GM19239 (cell line): ENCODE measurements around the gene DOCK6.
A peak's percentile ranks its signal among the peaks of the same experiment; 100 is the strongest.

Source experiments
- DNase-seq: peaks from one replicate; pipeline ENCODE4 v3.0.0; 2011; ENCODE audit warnings: low spot score; ENCODE audit not compliant: insufficient read length
- FAIRE-seq: peaks from 2 replicates; lab custom pipeline; 2011; peaks lifted over from hg19 to GRCh38; lab: Jason Lieb, UNC

DOCK6 gene

GRCh38 chr19:11279505-11280236, 17.3 kb upstream of the DOCK6 start:
- DNase-seq: peak; percentile 64
- FAIRE-seq: peak; percentile 80

DNA sequence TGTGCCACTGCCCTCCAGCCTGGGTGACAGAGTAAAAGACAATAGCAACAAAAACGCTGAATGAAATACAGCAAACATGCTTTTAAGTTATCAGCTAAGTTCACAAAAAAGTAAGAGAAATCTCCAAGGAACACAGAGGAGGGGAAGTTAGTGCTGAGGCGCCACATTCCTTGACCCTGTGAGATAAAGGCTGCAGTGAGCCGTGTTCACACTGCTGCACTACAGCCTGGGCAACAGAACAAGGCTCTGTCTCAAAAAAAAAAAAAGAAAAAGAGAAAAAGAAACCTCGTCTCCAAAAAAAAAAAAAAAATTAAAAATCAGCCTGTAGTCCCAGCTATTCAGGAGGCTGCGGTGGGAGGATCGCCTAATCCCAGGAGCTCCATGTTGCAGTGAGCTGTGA, 16.3 kb upstream of the DOCK6 start:
- no peak for DNase-seq
- FAIRE-seq: no peak

DNA sequence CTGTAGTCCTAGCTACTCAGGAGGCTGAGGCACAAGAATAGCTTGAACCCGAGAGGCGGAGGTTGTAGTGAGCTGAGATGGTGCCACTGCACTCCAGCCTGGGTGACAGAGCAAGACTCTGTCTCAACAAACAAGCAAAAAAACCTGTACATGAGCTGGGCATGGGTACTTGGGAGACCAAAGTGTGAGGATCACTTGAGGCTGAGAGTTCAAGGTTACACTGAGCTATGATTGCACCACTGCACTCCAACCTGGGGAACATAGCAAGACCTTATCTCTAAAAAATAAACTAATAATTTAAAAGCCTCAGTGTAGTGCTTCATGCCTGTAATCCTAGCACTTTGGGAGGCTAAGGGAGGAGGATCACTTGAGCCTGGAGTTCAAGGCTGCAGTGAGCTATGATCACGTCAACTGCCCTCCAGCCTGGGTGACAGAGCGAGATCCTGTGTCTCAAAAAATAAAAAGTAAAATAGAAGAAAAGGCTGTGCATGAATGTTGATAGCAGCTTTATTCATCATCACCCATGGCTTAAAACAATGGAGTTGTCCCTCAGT, 12.3 kb upstream of the DOCK6 start:
- FAIRE-seq (no peak), DNase-seq (no peak)

GRCh38 chr19:11273989-11274388, 11.7 kb upstream of the DOCK6 start:
- FAIRE-seq: no peak
- no peak for DNase-seq

DNA sequence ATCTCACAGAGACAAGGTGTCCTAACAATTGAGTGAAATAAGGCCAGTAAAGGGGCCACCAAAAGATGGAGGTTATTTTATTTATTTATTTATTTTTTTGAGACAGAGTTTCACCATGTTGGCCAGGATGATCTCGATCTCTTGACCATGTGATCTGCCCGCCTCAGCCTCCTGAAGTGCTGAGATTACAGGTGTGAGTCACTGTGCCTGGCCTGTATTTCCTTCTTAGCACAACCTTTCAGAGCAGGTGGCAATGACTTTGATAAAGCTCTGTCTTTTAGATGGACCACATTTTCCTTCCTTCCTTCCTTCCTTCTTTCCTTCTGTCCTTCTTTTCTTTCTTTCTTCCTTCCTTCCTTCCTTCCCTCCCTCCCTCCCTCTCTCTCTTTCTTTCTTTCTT, 11.0 kb upstream of the DOCK6 start:
- FAIRE-seq: no peak

DNA sequence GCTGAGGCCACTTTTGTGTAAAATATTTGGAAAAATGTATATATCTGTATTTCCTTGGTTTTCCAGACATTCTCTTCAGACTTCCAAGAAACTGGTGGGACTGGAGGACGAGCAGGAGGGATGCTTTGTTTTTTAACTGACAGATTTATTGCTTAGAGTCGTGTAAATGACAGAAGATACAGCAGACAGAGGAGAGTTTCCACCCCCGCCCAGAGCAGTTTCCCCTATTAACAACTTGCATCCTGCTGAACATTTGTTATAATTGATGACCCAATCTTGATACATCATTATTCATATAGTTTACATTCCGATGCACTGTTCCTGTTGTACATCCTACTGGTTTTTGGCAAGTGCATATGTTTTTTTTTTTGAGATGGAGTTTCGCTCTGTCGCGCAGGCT, 7.1 kb upstream of the DOCK6 start:
- FAIRE-seq (no peak), DNase-seq (no peak)

More for the DNA sequence above, 11.0 kb upstream of the DOCK6 start:
- DNase-seq: no peak

DNA sequence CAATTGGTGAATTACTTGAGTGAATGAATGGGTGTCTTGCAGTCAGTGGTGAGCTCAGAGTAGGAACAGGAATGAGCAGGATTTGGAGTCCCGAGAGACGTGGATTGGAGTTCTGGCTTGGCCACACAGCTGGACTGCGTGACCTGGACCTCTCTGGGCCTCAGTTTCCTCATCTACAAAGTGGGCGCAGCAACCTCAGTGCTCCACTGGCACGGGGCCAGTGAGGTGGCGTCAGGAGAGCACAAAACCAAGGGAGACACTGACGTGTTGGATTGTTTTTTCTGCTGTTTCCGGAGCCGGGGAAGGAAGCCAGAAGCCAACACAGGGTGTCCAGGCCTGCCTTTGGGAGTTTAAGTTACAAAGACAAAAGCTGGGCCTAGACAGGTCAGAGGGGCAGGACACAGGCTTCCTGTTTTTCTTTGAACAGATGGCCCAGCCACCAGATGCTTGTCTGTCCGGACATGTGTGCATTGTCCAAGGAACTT, 6.5 kb upstream of the DOCK6 start:
- DNase-seq (no peak), FAIRE-seq (no peak)

DNA sequence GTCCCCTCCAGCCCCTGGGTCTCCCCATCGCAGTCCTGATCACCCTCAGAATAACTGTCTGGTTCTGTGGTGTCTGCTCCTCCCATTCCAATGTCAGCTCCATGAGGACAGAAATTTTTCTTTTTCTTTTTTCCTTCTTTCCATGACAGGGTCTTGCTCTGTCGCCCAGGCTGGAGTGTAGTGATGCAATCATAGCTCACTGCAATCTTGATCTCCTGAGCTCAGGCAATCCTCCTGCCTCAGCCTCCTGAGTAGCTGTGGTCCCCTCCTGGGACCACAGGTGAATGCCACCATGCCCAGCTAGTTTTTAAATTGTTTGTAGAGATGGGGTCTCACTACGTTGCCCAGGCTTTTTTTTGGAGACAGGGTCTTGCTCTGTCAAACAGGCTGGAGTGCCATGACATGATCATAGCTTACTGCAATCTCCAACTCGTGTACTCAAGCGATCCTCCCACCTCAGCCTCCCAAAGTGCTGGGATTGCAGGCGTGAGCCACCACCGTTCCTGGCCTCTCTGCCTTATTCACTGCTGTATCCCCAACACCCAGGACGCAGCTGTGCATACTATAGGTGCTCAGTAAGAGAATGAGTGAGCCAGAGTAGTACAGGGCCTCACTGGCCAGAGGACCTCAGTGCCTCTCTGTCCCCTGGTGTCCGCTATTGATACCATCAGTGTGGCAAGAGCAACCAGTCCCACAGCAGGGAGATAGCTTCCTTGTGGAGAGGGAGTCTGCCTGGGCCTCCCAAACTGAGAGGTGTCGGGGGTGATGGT, 5.2 kb upstream of the DOCK6 start:
- no peak for FAIRE-seq
- no peak for DNase-seq

GRCh38 chr19:11265785-11266236, 3.5 kb upstream of the DOCK6 start:
- no peak for DNase-seq
- FAIRE-seq: no peak

- FAIRE-seq (no peak), DNase-seq (no peak)
These were observed 3.0 kb upstream of the DOCK6 start for GRCh38 chr19:11265177-11265784.

GRCh38 chr19:11264452-11265176, 2.3 kb upstream of the DOCK6 start:
- FAIRE-seq (no peak), DNase-seq (no peak)

GRCh38 chr19:11263726-11264125, 1.4 kb upstream of the DOCK6 start:
- DNase-seq: no peak
- no peak for FAIRE-seq

- FAIRE-seq (no peak), DNase-seq (no peak)
These were observed 823 bp downstream of the DOCK6 start for GRCh38 chr19:11261431-11261970.

DNA sequence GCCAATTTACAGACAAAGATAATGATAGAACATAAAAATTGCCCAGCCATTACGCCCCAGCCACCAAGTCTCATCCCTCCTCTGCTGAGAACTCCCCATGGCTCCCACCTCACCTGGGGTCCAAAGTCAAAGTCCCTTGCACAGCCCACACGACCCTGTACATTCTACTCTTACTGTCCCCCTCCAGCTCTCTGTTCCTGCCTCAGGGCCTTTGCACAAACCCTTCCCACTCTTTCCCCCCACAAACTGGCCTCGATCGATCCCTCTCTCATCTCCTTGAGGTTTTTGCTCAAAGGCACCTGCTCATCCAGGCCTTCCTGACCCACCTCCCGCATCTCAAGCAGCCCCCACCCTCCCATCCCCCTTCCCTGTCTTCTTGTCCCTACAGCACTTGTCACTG, 1.3 kb downstream of the DOCK6 start:
- DNase-seq (no peak), FAIRE-seq (no peak)

DNA sequence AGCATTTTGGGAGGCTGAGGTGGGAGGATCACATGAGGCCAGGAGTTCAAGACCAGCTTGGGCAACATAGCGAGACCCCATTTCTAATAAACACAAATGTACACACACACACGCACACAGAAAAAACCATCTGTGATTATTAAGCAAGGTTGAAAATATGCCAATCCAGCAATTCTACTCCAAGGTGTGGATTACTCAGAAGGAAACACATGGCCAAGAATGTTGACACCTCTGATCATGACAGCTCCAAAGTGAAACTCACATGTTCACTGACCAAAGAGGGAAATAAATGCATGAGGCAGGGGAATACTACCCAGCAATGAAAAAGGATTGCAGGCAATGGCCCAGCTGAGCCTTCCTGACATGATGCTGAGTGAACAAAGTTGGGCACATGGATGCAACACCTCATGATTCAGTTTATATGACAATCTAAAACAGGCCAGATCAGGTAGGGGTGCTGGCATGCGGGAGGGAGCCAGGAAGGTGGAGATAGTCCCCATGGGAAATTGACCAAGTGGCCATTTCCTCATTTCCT, 4.4 kb downstream of the DOCK6 start:
- DNase-seq (no peak), FAIRE-seq (no peak)

- DNase-seq: no peak
These were observed 6.1 kb downstream of the DOCK6 start for GRCh38 chr19:11256189-11256588.

DNA sequence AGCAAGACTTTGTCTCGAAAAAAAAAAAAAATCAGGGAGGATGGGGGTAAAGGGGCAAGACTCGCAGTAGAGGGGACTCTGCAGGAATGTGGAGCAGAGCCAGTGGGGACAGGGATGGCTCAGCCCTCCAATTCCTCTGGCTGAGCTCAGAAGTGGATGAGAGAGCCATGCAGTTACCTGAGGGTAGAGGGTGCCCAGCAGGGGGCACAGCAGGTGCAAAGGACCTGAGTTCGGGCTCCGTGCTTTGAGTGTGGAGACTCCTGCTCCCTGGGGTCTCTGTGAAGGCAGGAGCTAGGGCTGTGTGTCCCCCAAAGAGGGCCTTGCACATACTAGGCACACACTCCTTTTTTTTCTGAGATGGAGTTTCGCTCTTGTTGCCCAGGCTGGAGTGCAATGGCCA, 7.7 kb downstream of the DOCK6 start:
- FAIRE-seq: no peak
- DNase-seq: no peak

More at GRCh38 chr19:11256189-11256588, 6.1 kb downstream of the DOCK6 start:
- no peak for FAIRE-seq

DNA sequence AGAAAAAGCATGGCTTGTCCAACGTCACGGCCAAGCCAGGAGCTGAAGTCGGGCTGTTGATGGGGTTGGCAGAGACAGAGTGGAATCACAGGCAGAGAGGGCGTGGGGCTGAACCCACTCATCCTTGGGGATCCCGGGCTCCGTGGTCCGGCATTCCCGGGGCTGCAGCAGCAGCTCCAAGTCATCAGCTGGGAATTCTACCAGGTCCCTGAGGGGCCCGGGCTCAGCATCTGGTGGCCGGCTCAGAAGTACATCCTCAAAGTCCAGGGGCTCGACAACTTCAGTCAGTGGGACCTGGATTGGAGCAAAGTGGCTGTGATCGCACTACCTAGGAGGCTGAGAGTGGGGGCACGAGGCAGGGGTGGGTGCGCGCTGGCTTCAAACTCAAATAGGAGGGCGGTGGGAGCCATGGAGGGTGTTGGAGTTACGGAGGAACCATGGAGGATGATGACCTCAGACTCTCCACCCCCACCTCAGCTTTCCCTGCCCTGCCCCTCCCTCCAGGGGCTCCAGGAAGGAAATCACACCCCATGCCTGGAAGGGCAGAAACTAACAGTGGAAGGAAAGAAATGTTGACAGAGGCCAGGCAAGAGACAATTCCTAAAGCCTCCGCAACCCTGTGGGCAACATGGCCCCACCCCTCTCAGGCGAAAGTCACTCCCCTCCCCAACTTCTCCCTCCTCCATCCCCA, 9.5 kb downstream of the DOCK6 start:
- FAIRE-seq: no peak
- no peak for DNase-seq
